Activated T-cell treated with anti-CD3 and anti-CD28 coated beads, Interleukin-2, amount 50 U/mL, for 1 hour (primary cell): ENCODE results near the gene CAMK1D.

Experiments used
- DNase-seq: peaks from one replicate; pipeline ENCODE4 v3.0.0-alpha.2; 2020

Gene CAMK1D

GRCh38 chr10:12602521-12602920 is 253.2 kb downstream of the CAMK1D start:
- no peak for DNase-seq

- no peak for DNase-seq
Measured at GRCh38 chr10:12603766-12604470, 254.6 kb downstream of the CAMK1D start.

GRCh38 chr10:12605580-12606405 is 256.4 kb downstream of the CAMK1D start:
- DNase-seq, result peak; percentile 62

GRCh38 chr10:12606461-12606860 is 257.1 kb downstream of the CAMK1D start:
- no peak for DNase-seq

GRCh38 chr10:12608761-12609160 is 259.4 kb downstream of the CAMK1D start:
- DNase-seq, result no peak

- DNase-seq, result no peak
Measured at GRCh38 chr10:12609435-12609834, 260.1 kb downstream of the CAMK1D start.

- no peak for DNase-seq
Measured at GRCh38 chr10:12613136-12613535, 263.8 kb downstream of the CAMK1D start.

GRCh38 chr10:12614177-12614995 is 265.0 kb downstream of the CAMK1D start:
- DNase-seq, result no peak

- no peak for DNase-seq
Measured at GRCh38 chr10:12615296-12616220, 266.2 kb downstream of the CAMK1D start.

- no peak for DNase-seq
Measured at GRCh38 chr10:12617191-12618175, 268.1 kb downstream of the CAMK1D start.

- no peak for DNase-seq
Measured at GRCh38 chr10:12622016-12622415, 272.7 kb downstream of the CAMK1D start.

GRCh38 chr10:12622691-12623090 is 273.3 kb downstream of the CAMK1D start:
- no peak for DNase-seq

GRCh38 chr10:12625393-12626023 is 276.2 kb downstream of the CAMK1D start:
- no peak for DNase-seq

GRCh38 chr10:12628153-12628552 is 278.8 kb downstream of the CAMK1D start:
- no peak for DNase-seq

GRCh38 chr10:12628964-12629766 is 279.8 kb downstream of the CAMK1D start:
- no peak for DNase-seq

- DNase-seq, result no peak
Measured at GRCh38 chr10:12629767-12630165, 280.4 kb downstream of the CAMK1D start.

- DNase-seq, result no peak
Measured at GRCh38 chr10:12631216-12631615, 281.9 kb downstream of the CAMK1D start.

GRCh38 chr10:12631787-12632562 is 282.6 kb downstream of the CAMK1D start:
- no peak for DNase-seq
